GM12892 (cell line): ENCODE results near the gene PLEKHA8.

Experiments used
- POLR2AphosphoS5 ChIP-seq: IDR thresholded peaks from 2 replicates; pipeline ENCODE4 v1.6.1; 2011; ENCODE audit warnings: low read depth, low read length, control low read depth
- TAF1 ChIP-seq: IDR thresholded peaks from 2 replicates; pipeline ENCODE4 v1.6.1; 2011; ENCODE audit warnings: low read depth, mild to moderate bottlenecking, control low read depth, low read length, borderline replicate concordance

DNA sequence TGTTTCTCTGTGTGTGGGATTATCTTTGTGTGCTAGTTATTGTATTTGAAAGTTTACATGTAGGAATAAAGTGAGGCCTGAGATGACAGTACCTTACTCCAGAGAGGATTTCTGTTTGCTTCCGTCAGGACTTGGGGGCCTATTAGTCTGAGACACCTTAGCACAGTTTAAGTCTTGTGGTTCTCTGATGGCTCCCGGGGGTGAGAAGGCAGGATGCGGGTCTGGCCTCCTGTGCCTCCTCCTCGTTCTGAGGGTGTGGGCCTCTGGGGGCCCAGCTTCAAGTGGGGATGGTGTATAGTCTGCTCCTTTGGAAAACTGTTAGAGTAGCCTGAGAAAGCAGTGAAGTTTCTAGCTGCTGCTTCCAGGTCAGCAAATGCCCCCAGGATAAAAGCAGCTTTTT is 119.0 kb downstream of the PLEKHA8 start:
- no peak for TF ChIP-seq POLR2AphosphoS5
- TF ChIP-seq TAF1, result no peak
